ENCODE measurements around the gene STOX1. TPM values are rescaled to one million over a fixed set of nuclear protein-coding genes. Genes with fewer than 3 reads are reported as not detected.

Gene STOX1
- total and polyA plus RNA-seq, 10 of the 15 experiments (the other 5 are each of a cell fraction or from before 2014, with no cell fraction given), result 0.18 to 1.2 (median 0.67) TPM; not detected in 1

DNA sequence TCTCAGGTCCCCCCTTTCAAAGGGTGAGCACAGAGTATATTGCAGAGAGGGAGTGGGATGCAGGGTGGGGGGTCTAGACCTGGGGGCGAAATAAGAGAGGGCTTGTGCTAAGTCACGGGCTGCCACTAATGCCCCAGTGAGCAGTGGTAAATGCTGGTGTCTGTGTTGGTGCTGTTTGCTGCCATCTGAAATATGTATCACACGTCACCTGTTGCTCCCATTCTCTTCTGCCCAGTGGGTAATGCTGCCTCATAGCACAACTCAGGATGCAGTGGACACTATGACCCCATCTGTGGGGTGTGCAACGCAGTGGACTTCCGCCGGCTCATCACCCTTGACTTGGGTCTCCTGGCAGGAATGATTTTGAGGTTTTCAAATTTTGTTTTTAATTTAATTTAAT, 2.6 kb downstream of the STOX1 start (continued):
- TF ChIP-seq TCF3 (IDR thresholded peaks at IDR 0.05; ENCODE audit: borderline replicate concordance, insufficient read depth, low read depth, low read length), result no peak

DNA sequence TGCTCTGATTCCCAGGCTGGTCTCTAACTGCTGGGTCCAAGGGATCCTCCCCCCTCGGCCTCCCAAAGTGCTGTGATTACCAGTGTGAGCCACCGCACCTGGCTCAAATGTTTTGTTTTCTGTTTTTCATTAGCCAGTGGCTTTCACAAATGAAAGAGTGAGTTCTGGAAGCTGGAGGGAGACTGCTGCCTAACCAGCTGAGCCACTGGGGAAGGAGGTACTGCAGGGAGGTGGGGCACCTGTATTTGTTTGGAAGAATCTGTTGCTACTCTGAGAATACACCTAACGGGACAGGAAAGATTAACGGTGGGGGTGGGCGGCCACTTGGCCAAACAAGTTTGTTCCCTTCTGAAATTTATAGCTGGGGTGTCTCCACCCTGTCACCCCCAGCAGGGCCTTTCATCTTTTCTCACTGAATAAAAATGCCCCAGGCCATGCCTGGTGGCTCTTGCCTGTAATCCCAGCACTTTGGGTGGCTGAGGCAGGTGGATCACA, 4.7 kb downstream of the STOX1 start:
- no peak overlapping the region for H3K27ac ChIP-seq (ENCODE audit: control insufficient read depth, insufficient read depth)
- FAIRE-seq (no peak), DNase-seq (ENCODE audit: low read depth, low spot score) (no peak), ATAC-seq (no peak)
- ChIA-PET RAD21 (ENCODE audit: unreplicated experiment) (no interaction called here), POLR2A (interaction anchor here (0.7 kb wide), 1 partner anchor 119 kb away, joined by 6 read pairs; no protein-coding TSS in a partner anchor), CTCF (no interaction called here), SMC1A (ENCODE audit: uncharacterized antibody, unreplicated experiment) (interaction anchor here (0.9 kb wide), 1 partner anchor 32 kb away, joined by 4 read pairs; no protein-coding TSS in a partner anchor)
- no peaks in the 10 kb centered on the region for H4K20me1 ChIP-seq (ENCODE audit: control insufficient read depth, insufficient read depth)
- no peaks in the 10 kb centered on the region for H3K36me3 ChIP-seq (ENCODE audit: control insufficient read depth in 2 of 2, insufficient read depth in 2 of 2, low read length in 1 of 2)
- H3K27me3 ChIP-seq (replicated peaks in 1 of 2; ENCODE audit: control insufficient read depth in 2 of 2, insufficient read depth in 2 of 2, low read length in 1 of 2), result no peaks in the 10 kb centered on the region
- H3K79me2 ChIP-seq (ENCODE audit: control insufficient read depth, insufficient read depth, low read length), result no peaks in the 10 kb centered on the region
- intact Hi-C loops (cut with micrococcal nuclease; ENCODE audit: unreplicated experiment) (no loop called here), in situ Hi-C loops (cut with MboI) (no loop called here)
- H3K9ac ChIP-seq (ENCODE audit: control insufficient read depth, insufficient read depth, low read length), result no peak overlapping the region
- 60% methylated on average over 5 of the region's 5 CpGs for WGBS (ENCODE audit: insufficient coverage, insufficient replicate concordance, low lambda C conversion rate, missing lambda C conversion rate)
- no peak overlapping the region for H2AFZ ChIP-seq (ENCODE audit: control insufficient read depth, low read depth, low read length)
- H3K9me3 ChIP-seq (replicated peaks; ENCODE audit: control insufficient read depth, insufficient read depth, low read length), result no peaks in the 10 kb centered on the region
- no peak for TF ChIP-seq CHD1 (IDR thresholded peaks at IDR 0.05; ENCODE audit: low read depth, low read length)
- no peak for TF ChIP-seq MYC (IDR thresholded peaks at IDR 0.05; ENCODE audit: insufficient read depth, insufficient read length, insufficient replicate concordance, low read length, severe bottlenecking)
- no peak for TF ChIP-seq HCFC1 (IDR thresholded peaks at IDR 0.05; ENCODE audit: low read length)
- no peak for TF ChIP-seq SMAD1 (IDR thresholded peaks at IDR 0.05; ENCODE audit: low read depth, partially characterized antibody)
- no peak for TF ChIP-seq SUPT20H (IDR thresholded peaks at IDR 0.05; ENCODE audit: borderline replicate concordance, control insufficient read depth, low read depth, low read length)
- no peak for TF ChIP-seq BMI1 (IDR thresholded peaks at IDR 0.05; ENCODE audit: borderline replicate concordance)
- BruUV-seq (replicated peaks), result no TSS peak
- no peak overlapping the region for H3K4me2 ChIP-seq (ENCODE audit: control insufficient read depth, insufficient read depth)
- H3K4me3 ChIP-seq, result no peak overlapping the region
- H3K4me1 ChIP-seq (ENCODE audit: control insufficient read depth, insufficient read depth, low read length), result no peaks in the 10 kb centered on the region

Measured in GM12878 (cell line).